Measurements from ENCODE around the gene ADA.
"Not testable (repeated sequence)": the region's sequence is repeated elsewhere in the genome, so short reads cannot be mapped to it uniquely, and the experiment has no call there.

Gene ADA

DNA sequence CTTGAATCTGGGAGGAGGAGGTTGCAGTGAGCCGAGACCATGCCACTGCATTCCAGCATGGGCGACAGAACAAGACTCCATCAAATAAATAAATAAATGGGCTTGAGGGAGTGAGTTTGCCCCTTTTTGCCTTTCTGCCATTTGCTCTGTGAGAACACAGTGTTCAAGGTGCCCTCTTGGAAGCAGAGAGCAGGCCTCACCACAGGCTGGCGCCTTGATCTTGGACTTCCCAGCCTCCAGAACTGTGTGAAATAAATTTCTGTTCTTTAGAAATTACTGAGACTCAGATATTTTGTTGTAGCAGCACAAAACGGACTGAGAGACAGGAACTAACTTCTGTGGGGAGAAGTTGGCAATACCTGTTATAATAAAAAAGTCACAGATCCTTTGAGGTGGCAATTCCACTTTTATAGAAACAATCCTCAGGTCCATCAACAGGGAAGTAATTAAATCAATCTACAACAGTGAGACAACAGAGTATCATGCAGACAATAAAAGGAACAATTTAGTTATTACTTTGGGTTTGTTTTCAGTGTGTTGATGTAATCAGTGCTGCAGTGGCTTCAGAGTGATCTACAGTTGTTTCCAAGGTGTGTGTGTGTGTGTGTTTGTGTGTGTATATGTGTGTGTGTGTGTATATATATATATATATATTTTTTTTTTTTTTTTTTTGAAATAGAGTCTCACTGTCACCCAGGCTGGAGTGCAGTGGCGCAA is 44.6 kb downstream of the ADA start:
- FAIRE-seq: peak; percentile 4
- DNase-seq (ENCODE audit: insufficient read length, low spot score): no peak

DNA sequence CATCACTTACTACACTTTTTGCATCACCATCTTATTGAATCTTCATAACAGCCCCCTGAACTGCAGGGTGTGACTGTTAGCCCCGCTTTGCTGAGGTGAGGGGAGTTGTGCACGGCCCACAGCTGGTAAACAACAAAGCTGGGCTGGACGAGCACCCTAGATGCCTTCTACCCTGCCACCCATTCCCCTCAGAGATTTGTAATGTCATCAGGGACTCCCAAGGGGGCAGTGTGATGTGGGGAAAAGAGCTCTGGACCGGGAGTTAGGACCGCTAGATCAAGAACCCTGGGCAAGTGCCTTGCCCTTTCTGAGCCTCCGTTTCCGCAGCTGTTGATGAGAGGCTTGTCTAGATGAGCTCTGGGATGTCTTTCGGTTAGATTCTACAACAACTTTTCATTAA is 48.2 kb downstream of the ADA start:
- DNase-seq (ENCODE audit: insufficient read length, low spot score) (no peak), FAIRE-seq (no peak)

DNA sequence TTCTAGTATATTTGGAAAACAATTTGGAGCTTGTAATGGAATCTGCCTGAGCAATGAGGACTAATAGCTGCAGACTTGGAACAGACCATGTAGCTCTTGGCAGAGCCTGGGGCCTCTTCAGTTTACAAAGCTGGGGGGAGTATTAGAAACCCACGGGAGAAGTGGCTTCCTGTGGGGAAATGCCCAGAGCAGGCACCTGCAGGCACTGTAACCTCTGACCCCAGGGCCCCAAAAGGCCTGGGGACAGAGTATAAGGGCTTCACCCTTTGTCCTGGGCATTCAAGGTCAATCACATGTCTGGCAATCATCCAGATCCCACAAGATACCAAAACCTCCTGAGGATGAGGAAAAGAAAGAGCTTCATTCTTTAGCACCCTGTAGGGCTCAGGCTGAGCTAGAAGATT is 49.7 kb downstream of the ADA start:
- no peak for FAIRE-seq

DNA sequence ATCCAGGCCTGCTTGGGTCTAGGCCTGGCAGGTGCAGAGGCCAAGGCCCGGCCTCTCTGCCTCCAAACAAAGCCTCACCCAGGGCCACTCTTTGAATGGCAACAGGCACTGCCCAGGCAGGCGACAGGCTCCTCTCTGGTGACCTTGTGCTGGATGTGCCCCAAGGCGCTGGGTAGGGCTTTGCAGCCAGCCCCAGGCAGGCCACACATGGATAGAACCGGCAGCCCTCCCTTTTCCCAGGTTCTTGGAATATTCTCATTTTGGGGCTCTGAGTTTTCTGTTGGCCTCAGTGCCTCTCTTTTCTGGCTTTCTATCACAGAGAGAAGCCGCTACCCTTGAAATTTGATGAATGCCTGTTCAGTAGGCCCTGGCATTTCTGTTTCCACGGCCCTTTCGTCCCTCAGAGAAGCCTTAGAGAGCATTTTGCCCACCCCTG is 50.2 kb downstream of the ADA start:
- DNase-seq (ENCODE audit: insufficient read length, low spot score) (no peak), FAIRE-seq (no peak)

More for the DNA sequence above, 49.7 kb downstream of the ADA start:
- DNase-seq (ENCODE audit: insufficient read length, low spot score): peak; percentile 62

DNA sequence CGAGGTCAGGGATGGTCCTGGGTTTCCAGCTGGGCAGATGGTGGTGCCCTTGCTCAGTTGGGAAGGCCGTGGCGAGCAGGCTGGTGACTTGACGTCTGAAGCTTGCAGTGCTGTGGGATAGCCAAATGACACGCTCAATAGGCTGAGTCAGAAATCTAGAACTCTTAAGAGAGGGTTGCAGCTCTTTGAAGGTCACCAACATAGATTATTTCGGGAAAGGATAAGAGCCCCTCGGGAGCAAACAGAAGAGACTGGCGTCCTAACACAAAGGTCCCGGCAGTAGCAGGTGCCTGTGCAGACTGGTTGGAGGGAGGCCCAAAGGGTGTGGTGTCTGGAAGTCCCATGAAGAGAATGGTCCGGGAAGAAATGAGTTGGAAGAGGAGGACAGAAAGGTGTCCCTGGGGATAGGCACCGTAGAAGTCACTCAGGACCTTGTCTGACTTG is 50.7 kb downstream of the ADA start:
- DNase-seq (ENCODE audit: insufficient read length, low spot score) (no peak), FAIRE-seq (no peak)

DNA sequence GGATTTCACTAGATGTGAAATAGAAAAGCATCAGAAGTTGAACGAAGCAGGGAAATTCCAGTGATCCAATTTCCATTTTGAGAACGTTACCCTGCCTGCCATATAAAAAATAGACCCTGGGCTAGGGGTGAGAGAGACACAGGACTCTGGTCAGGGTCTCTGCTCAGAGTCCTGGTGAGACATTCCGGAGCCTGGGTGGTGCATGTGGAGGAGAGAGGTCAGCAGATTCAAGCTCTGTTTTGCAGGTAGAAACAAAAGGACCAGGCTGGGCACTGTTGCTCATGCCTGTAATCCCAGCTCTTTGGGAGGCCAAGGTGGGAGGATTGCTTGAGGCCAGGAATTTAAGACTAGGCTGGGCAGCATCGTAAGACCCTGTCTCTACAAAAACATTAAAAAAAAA is 51.2 kb downstream of the ADA start:
- FAIRE-seq: peak; percentile 31
- DNase-seq (ENCODE audit: insufficient read length, low spot score): no peak

DNA sequence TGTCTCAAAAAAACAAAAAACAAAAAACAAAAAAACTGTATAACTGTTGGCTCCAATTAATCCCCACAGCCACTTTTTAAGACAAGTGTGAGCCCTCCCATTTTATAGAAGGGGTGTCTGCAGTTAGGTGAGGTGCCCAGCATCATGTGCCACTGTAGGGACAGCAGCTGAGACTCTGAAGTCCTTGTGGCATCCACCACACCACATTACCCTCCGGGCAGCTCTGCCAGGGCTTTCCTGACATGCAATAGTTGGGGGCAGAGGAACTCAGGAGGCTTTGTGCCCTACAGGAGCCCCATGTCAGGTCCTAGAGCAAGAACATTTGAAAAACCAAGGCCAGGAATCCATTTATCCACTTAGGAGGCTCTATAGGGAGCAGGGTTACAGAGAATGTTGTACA is 51.8 kb downstream of the ADA start:
- DNase-seq (ENCODE audit: insufficient read length, low spot score): no peak
- no peak for FAIRE-seq

DNA sequence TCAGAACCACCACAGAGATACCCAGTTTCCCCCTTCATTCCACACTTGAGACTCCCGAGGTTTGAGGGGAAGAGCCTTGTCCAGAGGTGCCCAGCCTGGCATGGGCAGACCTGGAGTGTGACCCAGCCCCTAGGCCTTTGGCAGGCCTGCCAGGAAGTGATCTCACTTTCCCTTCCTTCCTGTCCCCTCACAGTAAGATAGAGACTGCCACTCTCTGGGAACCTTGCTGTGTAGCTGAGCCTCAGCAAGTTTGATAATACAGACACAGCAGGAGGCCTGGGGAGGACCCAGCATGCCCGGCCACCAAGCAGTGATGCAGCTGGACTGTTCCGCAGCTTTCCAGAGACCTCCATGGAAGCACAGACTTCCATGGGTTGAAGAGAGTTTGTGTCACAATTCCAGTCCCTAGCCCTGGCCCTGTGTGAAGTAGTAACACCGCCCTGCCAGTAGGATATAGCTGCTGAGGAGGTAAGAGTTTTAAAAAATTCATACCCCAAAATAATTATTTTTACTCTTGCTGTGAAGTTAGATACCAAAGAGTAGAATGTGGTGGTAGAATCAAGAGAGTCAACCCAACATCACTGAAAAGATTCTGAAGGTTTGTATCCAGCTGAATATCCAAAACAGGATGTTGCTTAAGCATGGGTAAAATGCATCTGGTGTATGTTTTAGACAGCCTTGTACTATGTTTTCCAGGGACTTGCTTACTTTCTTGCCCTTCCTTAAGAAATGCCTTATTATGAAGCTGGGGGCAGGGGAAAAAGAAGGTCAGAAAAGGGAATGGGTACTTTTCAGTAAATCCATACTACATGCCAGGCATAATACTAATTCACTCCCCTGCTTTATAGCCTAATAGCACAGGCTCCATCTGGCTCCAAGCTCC is 52.8 kb downstream of the ADA start:
- DNase-seq (ENCODE audit: insufficient read length, low spot score) (no peak), FAIRE-seq (peak; percentile 87)

DNA sequence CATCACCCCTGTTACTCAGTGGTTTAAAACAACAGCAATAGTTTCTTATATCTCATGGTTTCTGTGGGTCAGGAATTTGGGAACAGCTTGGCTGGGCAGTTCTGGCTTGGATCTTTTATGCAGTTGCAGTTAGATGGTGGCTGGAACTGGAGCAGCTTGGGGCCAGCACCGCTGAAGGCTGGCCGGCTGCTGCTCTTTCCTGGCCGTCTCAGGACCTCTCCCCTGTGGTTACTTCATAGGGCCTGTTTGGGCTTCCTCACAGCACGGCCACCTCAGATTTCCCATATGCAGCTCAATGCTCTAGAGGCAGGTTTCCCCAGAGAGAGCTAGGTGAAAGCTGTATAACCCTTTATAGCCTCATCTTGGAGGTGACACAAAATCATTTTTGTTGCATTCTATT is 53.6 kb downstream of the ADA start:
- FAIRE-seq (no peak), DNase-seq (ENCODE audit: insufficient read length, low spot score) (no peak)

DNA sequence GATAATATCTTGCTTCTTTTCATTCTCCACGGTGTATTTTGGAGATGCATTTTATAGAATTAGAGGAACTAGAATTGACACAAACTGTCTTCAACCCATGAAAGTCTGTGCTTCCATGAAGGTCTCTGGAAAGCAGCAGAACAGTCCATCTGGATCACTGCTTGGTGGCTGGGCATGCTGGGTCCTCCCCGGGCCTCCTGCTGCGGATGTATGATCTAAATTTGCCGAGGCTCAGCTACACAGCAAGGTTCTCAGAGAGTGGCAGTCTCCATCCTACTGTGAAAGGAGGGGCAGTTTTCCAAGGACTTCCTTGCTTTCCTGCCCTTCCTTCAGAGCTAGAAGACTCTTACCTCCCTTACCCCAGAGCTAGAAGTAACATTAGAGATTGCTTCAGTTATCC is 54.0 kb downstream of the ADA start:
- FAIRE-seq (peak; percentile 4), DNase-seq (ENCODE audit: insufficient read length, low spot score) (no peak)

DNA sequence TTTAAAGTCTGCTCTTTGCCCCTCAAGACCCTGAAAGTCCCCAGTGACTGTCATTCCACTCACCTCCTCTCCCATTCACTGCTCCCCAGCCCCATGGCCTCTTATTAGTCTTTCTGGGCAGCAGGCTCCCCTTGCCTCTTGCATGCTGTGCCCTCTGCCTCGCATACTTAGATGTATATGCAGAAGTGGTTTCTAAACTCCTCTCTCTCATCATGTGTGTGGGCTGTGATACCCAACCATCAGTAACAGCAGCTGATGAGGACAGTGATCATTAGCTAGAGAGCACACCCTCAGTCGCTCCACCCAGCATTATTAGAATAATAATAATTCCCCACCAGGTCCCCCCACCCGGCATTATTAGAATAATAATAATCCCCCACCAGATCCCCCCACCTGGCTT is 54.6 kb downstream of the ADA start:
- DNase-seq (ENCODE audit: insufficient read length, low spot score): no peak

DNA sequence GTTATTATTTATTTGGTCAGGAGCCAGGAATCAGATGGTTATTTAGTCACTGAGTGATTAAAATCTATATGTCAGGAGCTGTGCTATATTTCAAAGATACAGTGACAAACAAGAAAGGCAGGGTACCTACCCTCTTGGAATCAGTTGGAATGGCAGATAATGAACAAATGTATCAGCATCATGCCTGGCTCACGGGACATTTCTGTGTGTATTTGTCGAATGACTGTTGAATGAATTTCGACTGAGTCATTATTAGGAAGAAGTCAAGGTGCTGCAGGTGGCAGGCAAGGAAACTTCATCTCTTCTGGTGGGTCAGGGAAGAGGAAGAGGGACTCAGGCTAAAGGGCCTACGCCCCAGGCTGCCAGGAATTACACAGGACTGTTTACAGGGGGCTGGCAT is 55.5 kb downstream of the ADA start:
- peak; percentile 89 for FAIRE-seq
- no peak for DNase-seq (ENCODE audit: insufficient read length, low spot score)

More for the DNA sequence above, 54.6 kb downstream of the ADA start:
- no peak for FAIRE-seq

DNA sequence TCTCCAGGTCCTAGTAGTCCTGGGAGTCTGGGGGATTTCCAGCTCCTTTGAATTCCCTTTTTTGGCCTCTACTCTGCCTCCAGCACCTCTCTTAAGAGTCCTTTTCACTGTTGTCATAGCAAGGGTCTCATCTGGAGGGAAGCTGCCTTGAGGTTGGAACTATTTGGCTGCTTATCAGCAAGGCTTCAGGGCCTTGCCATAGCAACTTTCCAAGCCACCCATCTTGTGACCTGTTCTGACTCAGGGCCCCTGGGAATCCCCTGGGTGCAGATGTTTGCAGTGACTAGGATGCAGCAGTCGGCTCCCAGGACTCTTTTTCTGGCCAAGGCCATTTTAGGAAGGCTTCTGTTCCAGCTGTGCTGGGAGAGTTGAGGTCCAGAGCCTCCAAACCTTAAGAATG is 56.8 kb downstream of the ADA start:
- peak; percentile 66 for DNase-seq (ENCODE audit: insufficient read length, low spot score)
- no peak for FAIRE-seq

DNA sequence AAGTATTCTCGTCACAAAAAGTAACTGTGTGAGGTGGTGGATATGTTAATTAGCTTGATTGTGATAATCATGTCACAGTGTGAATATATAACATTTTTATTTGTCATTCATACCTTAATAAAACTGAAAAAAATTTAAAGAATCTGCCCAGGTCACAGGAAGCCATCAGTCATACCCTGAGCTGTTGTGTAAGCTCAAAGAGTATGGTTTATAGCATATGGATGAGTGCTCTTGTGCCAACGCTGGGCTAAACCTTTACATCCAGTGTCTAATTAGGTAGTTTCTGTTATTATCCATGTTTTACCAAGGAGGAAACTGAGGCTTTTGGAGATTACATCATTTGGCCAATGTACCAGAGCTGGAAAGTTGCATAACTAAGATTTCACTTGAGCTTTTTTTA is 57.7 kb downstream of the ADA start:
- DNase-seq (ENCODE audit: insufficient read length, low spot score): peak; percentile 77
- peak; percentile 90 for FAIRE-seq

DNA sequence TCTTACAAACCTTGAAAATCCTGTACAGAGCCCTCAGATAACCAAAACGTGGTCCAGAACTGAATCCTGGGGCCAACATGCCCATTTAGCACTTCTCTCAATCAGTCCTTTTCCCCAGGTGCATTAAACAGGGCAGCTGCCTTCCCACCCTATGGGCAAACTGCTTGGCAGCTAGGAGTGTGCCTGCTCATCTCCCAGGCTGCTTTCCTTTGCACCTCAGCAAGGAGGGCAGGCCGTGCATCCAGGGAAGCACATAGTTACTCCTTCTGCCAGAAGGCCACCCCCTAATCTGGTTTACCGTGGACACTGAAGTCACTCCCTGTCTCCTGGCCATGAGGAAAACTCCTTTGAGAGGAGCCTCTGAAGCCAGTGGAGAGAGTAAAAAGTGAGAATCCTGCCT is 59.1 kb downstream of the ADA start:
- DNase-seq (ENCODE audit: insufficient read length, low spot score) (no peak), FAIRE-seq (peak; percentile 84)

DNA sequence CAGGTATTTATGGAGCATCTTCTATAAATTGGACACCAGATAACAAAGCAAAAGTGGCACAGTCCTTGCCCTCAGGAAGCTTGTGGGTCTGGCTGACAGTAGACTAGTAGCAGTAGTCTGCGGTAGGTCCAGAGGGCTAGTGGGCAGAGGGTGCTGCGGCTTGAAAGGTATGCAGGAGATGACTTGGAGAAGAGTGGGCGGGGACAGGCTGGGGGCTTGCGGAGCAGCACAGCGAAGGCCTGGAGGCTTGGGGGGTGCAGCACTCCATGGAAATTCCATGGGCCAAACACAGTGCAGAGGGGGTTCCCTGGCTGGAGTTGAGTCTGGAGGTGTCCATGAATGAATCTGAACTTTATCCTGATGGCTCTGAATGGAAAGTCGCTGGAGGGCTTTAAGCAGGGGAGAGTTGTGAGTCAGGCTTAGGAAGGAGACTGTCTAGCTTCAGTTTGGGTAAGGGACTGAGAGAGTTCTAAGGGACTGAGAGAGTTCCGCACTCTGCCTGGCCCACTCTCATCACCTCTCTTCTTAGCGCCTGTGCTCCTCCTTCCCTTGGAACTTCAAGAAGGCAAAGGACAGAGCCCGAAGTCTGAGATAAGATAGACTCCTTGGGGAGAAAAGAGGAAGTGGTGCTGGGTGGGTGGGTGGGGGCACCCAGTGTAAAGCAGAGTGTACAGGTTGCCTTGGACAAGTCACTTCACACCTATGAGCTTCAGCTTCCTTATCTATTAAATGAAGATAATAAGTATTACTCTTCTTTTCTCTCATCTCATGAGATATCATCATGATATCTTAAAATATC is 60.3 kb downstream of the ADA start:
- DNase-seq (ENCODE audit: insufficient read length, low spot score) (no peak), FAIRE-seq (peak; percentile 95)

DNA sequence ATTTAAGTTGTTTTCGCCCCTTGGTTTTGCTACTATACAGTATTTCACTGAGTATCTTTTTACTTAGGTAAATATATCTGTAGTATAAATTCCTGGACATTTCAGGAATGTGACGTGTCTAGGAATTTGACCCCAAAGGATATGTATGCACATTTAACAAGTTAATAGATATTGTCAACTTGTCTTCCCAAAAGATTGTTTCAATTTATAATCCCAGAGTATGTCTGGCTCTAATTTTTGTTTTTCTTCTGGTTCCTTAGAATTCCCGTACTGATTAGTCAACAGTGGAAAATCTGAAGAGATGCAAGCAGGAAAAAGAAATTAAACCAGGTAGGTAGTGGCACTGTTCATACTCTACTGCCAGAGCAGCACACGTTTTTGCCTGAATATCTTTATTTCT is 62.0 kb downstream of the ADA start:
- DNase-seq (ENCODE audit: insufficient read length, low spot score) (peak; percentile 60), FAIRE-seq (peak; percentile 46)

DNA sequence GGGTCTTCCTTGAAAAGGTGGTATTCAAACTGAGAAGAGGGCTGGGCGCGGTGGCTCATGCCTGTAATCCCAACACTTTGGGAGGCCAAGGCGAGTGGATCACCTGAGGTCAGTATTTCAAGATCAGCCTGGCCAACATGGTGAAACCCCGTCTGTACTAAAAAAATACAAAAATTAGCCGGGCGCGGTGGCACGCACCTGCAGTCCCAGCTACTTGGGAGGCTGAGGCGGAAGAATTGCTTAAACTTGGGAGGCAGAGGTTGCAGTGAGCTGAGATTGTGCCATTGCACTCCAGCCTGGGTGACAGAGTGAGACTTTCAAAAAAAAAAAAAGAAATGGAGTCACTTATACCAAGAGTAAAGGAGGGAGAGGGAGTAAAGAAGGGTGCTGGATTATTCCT is 63.2 kb downstream of the ADA start:
- not testable (repeated sequence) for DNase-seq (ENCODE audit: insufficient read length, low spot score); FAIRE-seq

DNA sequence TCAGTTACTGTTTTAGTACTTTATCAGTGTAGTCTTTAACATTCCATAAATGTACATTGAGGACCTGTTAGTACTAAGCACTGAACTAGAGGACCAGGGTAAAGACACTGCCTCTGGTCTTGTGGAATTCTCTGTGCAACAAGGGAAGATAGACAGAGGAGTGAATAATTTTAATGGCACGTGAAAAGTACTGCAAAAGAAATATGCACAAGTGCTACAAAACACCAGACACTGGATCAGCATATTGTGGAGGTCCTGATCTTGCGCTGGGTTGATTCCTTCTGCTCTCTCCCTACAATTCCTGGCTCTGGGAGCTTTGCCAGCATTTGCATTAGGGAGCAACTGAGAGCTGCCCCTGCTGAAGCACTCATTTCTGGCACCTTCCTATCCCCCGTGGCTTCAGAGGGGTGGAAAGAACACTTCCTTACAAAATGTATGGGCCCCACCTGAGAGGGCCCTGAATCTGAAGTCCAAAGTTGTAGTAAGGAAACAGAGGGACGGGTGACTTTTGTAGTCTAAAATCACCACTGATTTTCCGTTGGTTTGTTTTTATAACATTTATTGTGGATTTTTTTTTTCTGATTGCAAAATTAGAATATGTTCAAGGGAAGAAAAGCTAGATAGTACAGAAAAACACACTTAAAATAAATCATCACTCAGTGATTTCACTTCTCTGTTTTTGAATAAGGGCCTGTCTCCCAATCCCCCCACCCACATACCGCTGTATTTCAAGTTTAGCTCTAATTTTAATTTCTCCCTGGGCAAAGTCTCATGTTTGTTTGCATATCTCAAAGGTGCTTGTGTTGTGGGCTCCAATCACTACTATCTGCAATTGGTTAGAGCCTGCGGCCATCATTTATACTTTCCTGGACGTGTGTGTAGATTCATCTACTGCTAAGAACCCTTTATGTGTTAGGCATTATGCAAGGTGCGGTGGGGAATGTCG is 64.2 kb downstream of the ADA start:
- FAIRE-seq (peak; percentile 79), DNase-seq (ENCODE audit: insufficient read length, low spot score) (no peak)

Measured in HTR-8/SVneo (cell line).